ENCODE data around the gene DNAH8.

- TF ChIP-seq POLR2A (IDR thresholded peaks at IDR 0.05; ENCODE audit: low read length) (no peak), GATA1 (IDR thresholded peaks at IDR 0.05; ENCODE audit: low read depth, low read length) (no peak)
These were observed 186.9 kb downstream of the DNAH8 start for GRCh38 chr6:38901802-38902522.
